Esophagus muscularis mucosa (tissue), 4 donors: ENCODE data around the gene VAT1.

Experiments
- EP300 ChIP-seq: sonication (generic); formaldehyde crosslinking; IDR thresholded peaks from one replicate; pipeline ENCODE4 v1.6.1; 2017; ENCODE audit warnings: antibody characterized with exemption
- POLR2A ChIP-seq: fragments of 450-650 bp; IDR thresholded peaks from one replicate; pipeline ENCODE4 v1.6.1; 2017; ENCODE audit warnings: antibody characterized with exemption, moderate library complexity, mild to moderate bottlenecking, low read depth
- POLR2AphosphoS5 ChIP-seq, 2 donors: sonication (generic); formaldehyde crosslinking; IDR thresholded peaks; one replicate each; pipeline ENCODE4 v1.6.1; 2017; ENCODE audit warnings: antibody characterized with exemption in 2 of 2
- TF ChIP-seq, protein P1 (sequence below), 3 experiments: fragments of 200-600 bp in 2 of 3; fragments of 450-650 bp in 1 of 3; sonication (generic) in 2 of 3; IDR thresholded peaks; one replicate each; pipeline ENCODE4 v1.5.1; 2017 to 2019; ENCODE audit warnings: antibody characterized with exemption in 3 of 3, mild to moderate bottlenecking in 2 of 3, moderate library complexity in 1 of 3

DNA sequence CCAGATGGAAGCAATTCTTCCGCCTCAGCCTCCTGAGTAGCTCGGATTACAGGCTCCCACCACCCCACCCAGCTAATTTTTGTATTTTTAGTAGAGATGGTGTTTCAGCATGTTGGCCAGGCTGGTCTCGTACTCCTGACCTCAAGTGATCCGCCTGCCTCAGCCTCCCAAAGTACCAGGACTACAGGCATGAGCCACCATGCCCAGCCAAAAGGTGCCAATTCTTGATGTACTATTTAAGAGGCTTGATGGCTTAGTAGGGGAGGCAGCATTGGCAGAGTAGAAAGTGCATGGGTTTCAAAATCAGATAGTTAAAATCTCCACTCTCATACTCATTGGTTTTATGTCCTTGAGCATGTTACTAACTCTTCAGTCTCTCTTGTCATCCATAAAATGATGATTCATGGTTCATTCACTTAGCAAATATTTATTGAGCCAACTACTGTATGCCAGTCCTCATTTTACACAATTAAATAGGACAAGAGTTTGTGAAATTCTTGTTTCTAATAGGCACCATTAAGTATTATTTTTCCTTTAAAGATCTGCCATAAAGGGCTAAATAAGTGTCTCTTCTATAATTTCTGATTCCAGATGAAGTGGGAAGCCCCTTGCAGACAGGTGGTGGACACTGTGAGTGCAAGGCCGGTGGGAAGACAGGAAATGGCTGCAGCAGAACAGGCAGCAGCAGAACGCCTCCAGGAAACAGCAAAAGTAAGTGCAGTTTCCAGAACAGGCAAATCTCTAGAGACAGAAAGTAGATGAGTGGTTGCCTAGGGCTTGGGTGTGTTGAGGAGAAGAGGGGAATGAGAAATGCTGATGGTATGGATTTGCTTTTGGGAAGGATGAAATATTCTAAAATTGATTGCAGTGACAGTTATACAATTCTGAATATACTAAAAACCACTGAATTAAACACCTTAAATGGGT is 32.2 kb downstream of the VAT1 start:
- TF ChIP-seq, protein P1, sequence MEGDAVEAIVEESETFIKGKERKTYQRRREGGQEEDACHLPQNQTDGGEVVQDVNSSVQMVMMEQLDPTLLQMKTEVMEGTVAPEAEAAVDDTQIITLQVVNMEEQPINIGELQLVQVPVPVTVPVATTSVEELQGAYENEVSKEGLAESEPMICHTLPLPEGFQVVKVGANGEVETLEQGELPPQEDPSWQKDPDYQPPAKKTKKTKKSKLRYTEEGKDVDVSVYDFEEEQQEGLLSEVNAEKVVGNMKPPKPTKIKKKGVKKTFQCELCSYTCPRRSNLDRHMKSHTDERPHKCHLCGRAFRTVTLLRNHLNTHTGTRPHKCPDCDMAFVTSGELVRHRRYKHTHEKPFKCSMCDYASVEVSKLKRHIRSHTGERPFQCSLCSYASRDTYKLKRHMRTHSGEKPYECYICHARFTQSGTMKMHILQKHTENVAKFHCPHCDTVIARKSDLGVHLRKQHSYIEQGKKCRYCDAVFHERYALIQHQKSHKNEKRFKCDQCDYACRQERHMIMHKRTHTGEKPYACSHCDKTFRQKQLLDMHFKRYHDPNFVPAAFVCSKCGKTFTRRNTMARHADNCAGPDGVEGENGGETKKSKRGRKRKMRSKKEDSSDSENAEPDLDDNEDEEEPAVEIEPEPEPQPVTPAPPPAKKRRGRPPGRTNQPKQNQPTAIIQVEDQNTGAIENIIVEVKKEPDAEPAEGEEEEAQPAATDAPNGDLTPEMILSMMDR (IDR thresholded peaks at IDR 0.05), result no peak
- TF ChIP-seq POLR2A, result no peak
- no peak for TF ChIP-seq POLR2AphosphoS5 (IDR thresholded peaks at IDR 0.05)
- no peak for TF ChIP-seq EP300
